ENCODE measurements around the gene RRP8.
A peak's percentile ranks its signal among the peaks of the same experiment; 100 is the strongest.

Gene RRP8

DNA sequence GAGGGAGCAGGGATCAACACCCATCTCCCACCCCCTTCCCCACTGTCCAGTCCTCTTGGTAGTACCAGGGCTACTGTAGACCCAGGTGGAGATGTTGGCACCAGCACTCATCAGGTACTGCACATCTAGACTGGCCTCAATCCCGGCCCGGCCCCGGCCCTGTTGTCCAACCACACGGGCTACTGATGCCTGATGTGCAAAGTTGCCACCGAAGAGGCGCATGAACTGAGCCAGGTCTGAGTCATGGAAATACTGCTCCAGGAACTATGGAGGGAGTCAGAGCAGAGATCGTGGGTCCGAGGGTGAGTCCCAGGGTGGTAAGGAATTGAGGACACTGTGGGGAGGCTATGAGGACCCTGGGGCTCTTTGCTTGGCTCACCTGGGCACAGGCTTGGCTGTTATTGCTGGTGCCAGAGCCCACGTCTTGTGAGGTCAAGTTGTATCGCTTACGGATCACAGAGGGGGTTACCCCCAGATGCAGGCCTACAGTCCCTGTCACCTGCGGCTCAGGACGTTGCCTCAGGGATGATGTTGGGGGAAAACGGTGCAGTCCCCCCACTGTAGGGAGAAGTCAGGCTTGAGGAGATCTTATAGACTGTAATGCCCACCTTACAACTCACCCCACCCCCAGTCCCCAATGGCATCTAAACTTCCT is 13.3 kb upstream of the RRP8 start:
- no peak overlapping the region for H3K4me3 ChIP-seq
- no peak for DNase-seq (ENCODE audit: low spot score in 2 of 2)
- H3K4me1 ChIP-seq = peaks cover 11% of the 10 kb centered on the region
- no peaks in the 10 kb centered on the region for H3K27me3 ChIP-seq (ENCODE audit: low read depth)
- 0 out of 2 replicates have a peak, but pooled peaks cover 4% of the 10 kb centered on the region for H3K36me3 ChIP-seq (replicated peaks)
- in situ Hi-C loops (cut with MboI; ENCODE audit: low sequenced_read_pairs) = no loop called here
- no peaks in the 10 kb centered on the region for H3K9me3 ChIP-seq

GRCh38 chr11:6615882-6616585 is 12.6 kb upstream of the RRP8 start:
- Histone ChIP-seq H3K4me1 (peaks cover 11% of the 10 kb centered on the region), H3K36me3 (replicated peaks) (peaks cover 9% of the 10 kb centered on the region), H3K9me3 (no peaks in the 10 kb centered on the region), H3K4me3 (no peak overlapping the region), H3K27me3 (ENCODE audit: low read depth) (no peaks in the 10 kb centered on the region)
- in situ Hi-C loops (cut with MboI; ENCODE audit: low sequenced_read_pairs) = no loop called here
- no peak for DNase-seq (ENCODE audit: low spot score in 2 of 2)

GRCh38 chr11:6615046-6615445 is 11.6 kb upstream of the RRP8 start:
- H3K9me3 ChIP-seq = no peaks in the 10 kb centered on the region
- no peak overlapping the region for H3K4me3 ChIP-seq
- peaks cover 11% of the 10 kb centered on the region for H3K4me1 ChIP-seq
- DNase-seq (ENCODE audit: low spot score in 2 of 2) = no peak
- in situ Hi-C loops (cut with MboI; ENCODE audit: low sequenced_read_pairs) = no loop called here
- peaks cover 19% of the 10 kb centered on the region for H3K36me3 ChIP-seq (replicated peaks)
- no peaks in the 10 kb centered on the region for H3K27me3 ChIP-seq (ENCODE audit: low read depth)

GRCh38 chr11:6614446-6614845 is 11.0 kb upstream of the RRP8 start:
- Histone ChIP-seq H3K4me3 (no peak overlapping the region), H3K4me1 (peaks cover 11% of the 10 kb centered on the region), H3K27me3 (ENCODE audit: low read depth) (no peaks in the 10 kb centered on the region), H3K9me3 (no peaks in the 10 kb centered on the region), H3K36me3 (replicated peaks) (peaks cover 25% of the 10 kb centered on the region)
- in situ Hi-C loops (cut with MboI; ENCODE audit: low sequenced_read_pairs) = loop anchor here (5.0 kb wide), 1 partner anchor 68 kb away; the partner anchor contains the start of gene MRPL17
- DNase-seq (ENCODE audit: low spot score in 2 of 2) = no peak

- H3K9me3 ChIP-seq = no peaks in the 10 kb centered on the region
- H3K4me3 ChIP-seq = no peak overlapping the region
- no peaks in the 10 kb centered on the region for H3K27me3 ChIP-seq (ENCODE audit: low read depth)
- in situ Hi-C loops (cut with MboI; ENCODE audit: low sequenced_read_pairs) = loop anchor here (5.0 kb wide), 1 partner anchor 69 kb away; the partner anchor contains the start of gene MRPL17
- peaks cover 8% of the 10 kb centered on the region for H3K4me1 ChIP-seq
- no peak for DNase-seq (ENCODE audit: low spot score in 2 of 2)
- H3K36me3 ChIP-seq (replicated peaks) = peaks cover 34% of the 10 kb centered on the region
Observed at GRCh38 chr11:6613496-6613895, 10.1 kb upstream of the RRP8 start.

GRCh38 chr11:6612213-6613041 is 9.0 kb upstream of the RRP8 start, which contains the start of gene TAF10:
TAF10 (minus strand) TSS chr11:6612216; CDS start chr11:6612189, 27 bp downstream.
- H3K4me3 ChIP-seq = peak within 1 kb of the TSS; percentile 64
- in situ Hi-C loops (cut with MboI; ENCODE audit: low sequenced_read_pairs) = loop anchor here (5.0 kb wide), 1 partner anchor 70 kb away; the partner anchor contains the start of gene MRPL17

DNA sequence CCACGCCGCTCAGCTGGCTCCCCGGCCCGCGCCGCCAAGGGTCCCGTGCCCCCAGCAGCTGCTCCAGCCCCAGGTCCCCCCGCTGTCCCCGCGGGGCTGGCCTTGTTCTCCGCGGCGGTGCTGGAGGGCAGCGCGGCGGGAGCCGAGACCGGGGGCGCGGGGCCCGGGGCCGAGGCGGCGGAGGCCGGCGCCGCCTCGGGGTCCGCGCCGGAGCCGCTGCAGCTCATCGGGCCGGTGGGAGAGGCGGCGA is 8.5 kb upstream of the RRP8 start:
- in situ Hi-C loops (cut with MboI; ENCODE audit: low sequenced_read_pairs) = loop anchor here (5.0 kb wide), 1 partner anchor 70 kb away; the partner anchor contains the start of gene MRPL17
- H3K36me3 ChIP-seq (replicated peaks) = peaks cover 47% of the 10 kb centered on the region
- H3K27me3 ChIP-seq (ENCODE audit: low read depth) = no peaks in the 10 kb centered on the region
- peak overlapping the region; percentile 64 for H3K4me3 ChIP-seq
- no peaks in the 10 kb centered on the region for H3K9me3 ChIP-seq
- H3K4me1 ChIP-seq = peaks cover 10% of the 10 kb centered on the region
- DNase-seq (ENCODE audit: low spot score in 2 of 2) = no peak

More at GRCh38 chr11:6612213-6613041, 9.0 kb upstream of the RRP8 start, which contains the start of gene TAF10:
- H3K4me1 ChIP-seq = peaks cover 6% of the 10 kb centered on the region
- H3K9me3 ChIP-seq = no peaks in the 10 kb centered on the region
- DNase-seq (ENCODE audit: low spot score in 2 of 2) = peak; percentile 90 to 97
- H3K27me3 ChIP-seq (ENCODE audit: low read depth) = no peaks in the 10 kb centered on the region
- H3K36me3 ChIP-seq (replicated peaks) = peaks cover 45% of the 10 kb centered on the region

DNA sequence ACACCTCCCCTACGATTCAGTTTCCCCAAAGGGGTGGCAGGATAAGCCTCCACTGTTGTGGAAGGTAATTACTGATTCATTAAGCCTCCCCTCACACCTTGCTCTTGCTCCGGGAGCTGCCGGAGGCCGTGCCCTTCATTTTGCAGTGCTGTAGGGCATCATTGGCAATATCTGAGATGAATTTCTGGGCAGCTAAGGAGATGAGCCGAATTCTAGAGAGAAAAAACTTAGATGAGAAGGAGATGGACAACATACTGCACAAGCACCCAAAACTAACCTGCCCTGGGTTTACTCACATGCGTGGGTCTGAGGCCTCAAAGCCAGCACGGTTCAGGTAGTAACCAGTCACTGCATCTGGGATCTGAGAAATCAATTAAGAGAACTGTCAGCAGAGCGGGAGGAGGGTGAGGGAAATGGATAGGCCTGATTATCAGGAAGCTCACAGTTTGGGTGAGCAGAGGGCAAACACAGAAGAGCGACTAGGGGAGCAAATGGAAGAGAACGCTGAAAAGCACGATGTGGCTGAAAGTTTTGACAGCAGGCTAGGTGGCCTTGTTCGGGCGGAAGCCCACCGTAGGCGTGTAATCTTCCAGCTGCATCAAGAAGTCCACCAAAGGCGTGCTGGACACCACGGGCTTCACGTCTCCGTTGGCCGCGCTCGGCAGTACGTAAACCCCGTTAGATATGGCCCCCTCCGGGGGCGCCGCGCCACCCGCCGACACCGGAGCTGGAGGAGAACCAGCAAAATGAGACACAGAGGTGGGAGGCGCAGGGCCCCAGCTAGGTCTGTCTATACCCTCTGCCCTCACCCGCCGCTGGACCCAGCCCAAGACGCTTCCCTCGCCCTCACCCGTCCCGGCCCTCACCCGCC is 7.9 kb upstream of the RRP8 start:
- Histone ChIP-seq H3K36me3 (replicated peaks) (peaks cover 50% of the 10 kb centered on the region), H3K27me3 (ENCODE audit: low read depth) (no peaks in the 10 kb centered on the region), H3K4me1 (peaks cover 15% of the 10 kb centered on the region), H3K4me3 (peak overlapping the region; percentile 64), H3K9me3 (no peaks in the 10 kb centered on the region)
- DNase-seq (ENCODE audit: low spot score in 2 of 2) = peak in 1 of 2 experiments; percentile 41
- in situ Hi-C loops (cut with MboI; ENCODE audit: low sequenced_read_pairs) = loop anchor here (5.0 kb wide), 1 partner anchor 71 kb away; the partner anchor contains the start of gene MRPL17

DNA sequence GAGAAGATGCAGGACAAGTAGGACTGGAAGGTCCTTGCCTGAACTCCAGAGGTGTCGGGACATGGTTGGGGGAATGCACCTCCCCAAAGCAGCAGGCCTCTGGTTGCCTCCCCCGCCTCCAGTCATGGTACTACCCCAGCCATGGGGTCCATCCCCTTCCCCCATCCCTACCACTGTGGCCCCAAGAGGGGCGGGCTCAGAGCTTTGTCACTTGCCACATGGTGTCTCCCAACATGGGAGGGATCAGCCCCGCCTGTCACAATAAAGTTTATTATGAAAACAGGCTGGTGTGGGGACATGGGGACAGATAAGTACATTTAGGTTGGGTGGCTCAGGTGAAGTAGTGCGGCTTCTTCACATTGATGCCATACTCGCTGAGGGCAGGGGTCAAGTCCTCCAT is 7.2 kb upstream of the RRP8 start:
- peaks cover 47% of the 10 kb centered on the region for H3K36me3 ChIP-seq (replicated peaks)
- no peaks in the 10 kb centered on the region for H3K27me3 ChIP-seq (ENCODE audit: low read depth)
- H3K9me3 ChIP-seq = no peaks in the 10 kb centered on the region
- in situ Hi-C loops (cut with MboI; ENCODE audit: low sequenced_read_pairs) = loop anchor here (5.0 kb wide), 1 partner anchor 72 kb away; the partner anchor contains the start of gene MRPL17
- no peak for DNase-seq (ENCODE audit: low spot score in 2 of 2)
- no peak overlapping the region; the same call in 1 of the 2 replicates for H3K4me3 ChIP-seq
- H3K4me1 ChIP-seq = peaks cover 19% of the 10 kb centered on the region

DNA sequence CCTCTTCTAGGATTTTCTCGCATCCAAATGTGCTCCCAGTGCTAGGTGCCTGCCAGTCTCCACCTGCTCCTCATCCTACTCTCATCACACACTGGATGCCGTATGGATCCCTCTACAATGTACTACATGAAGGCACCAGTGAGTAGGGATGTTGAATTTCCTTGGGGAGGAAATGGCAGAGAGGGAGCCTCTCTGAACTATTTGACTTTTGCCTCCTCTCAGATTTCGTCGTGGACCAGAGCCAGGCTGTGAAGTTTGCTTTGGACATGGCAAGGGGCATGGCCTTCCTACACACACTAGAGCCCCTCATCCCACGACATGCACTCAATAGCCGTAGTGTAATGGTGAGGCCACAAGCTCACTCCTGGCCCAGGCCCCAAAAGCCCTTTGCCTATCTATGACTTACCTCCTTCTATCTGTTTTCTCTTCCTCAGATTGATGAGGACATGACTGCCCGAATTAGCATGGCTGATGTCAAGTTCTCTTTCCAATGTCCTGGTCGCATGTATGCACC is 6.1 kb upstream of the RRP8 start:
- H3K4me3 ChIP-seq = no peak overlapping the region
- no peaks in the 10 kb centered on the region for H3K9me3 ChIP-seq
- in situ Hi-C loops (cut with MboI; ENCODE audit: low sequenced_read_pairs) = loop anchor here (5.0 kb wide), 1 partner anchor 73 kb away; the partner anchor contains the start of gene MRPL17
- DNase-seq (ENCODE audit: low spot score in 2 of 2) = no peak
- H3K36me3 ChIP-seq (replicated peaks) = peaks cover 47% of the 10 kb centered on the region
- H3K27me3 ChIP-seq (ENCODE audit: low read depth) = no peaks in the 10 kb centered on the region
- H3K4me1 ChIP-seq = peaks cover 28% of the 10 kb centered on the region

- no peaks in the 10 kb centered on the region for H3K9me3 ChIP-seq
- DNase-seq (ENCODE audit: low spot score in 2 of 2) = no peak
- H3K4me1 ChIP-seq = peaks cover 28% of the 10 kb centered on the region
- in situ Hi-C loops (cut with MboI; ENCODE audit: low sequenced_read_pairs) = no loop called here
- no peaks in the 10 kb centered on the region for H3K27me3 ChIP-seq (ENCODE audit: low read depth)
- H3K36me3 ChIP-seq (replicated peaks) = peaks cover 47% of the 10 kb centered on the region
- no peak overlapping the region for H3K4me3 ChIP-seq
Observed at GRCh38 chr11:6608726-6609501, 5.5 kb upstream of the RRP8 start.

DNA sequence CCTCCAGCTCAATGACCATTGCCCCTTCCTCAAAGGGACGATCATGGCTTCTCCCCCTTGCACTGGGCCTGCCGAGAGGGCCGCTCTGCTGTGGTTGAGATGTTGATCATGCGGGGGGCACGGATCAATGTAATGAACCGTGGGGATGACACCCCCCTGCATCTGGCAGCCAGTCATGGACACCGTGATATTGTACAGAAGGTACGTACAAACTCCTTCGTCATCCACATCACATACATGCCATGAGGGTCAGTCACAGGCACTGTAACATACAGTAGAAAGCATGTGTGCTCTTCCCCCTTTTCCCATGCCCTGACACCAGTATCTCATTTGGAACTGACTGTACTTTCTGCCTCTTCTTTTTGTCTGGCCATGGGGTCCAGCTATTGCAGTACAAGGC is 4.6 kb upstream of the RRP8 start:
- Histone ChIP-seq H3K36me3 (replicated peaks) (peaks cover 47% of the 10 kb centered on the region), H3K9me3 (no peaks in the 10 kb centered on the region), H3K27me3 (ENCODE audit: low read depth) (no peaks in the 10 kb centered on the region), H3K4me1 (peaks cover 28% of the 10 kb centered on the region), H3K4me3 (no peak overlapping the region)
- in situ Hi-C loops (cut with MboI; ENCODE audit: low sequenced_read_pairs) = no loop called here
- DNase-seq (ENCODE audit: low spot score in 2 of 2) = no peak
